SIG-M5 treated with dmso at 0.1 percent for 504 hours (cell line): ENCODE measurements around the gene MAB21L4.
"Not testable (repeated sequence)": the region's sequence is repeated elsewhere in the genome, so short reads cannot be mapped to it uniquely, and the experiment has no call there.

ENCODE experiments used
- DNase-seq: peaks from one replicate; lab custom pipeline; 2025; ENCODE audit not compliant: unreplicated experiment; lab: John Stamatoyannopoulos, UW

Gene MAB21L4

GRCh38 chr2:240846309-240846708 lies 49.6 kb downstream of the MAB21L4 start:
- not testable (repeated sequence) for DNase-seq

GRCh38 chr2:240840435-240841060 lies 55.4 kb downstream of the MAB21L4 start:
- peak; percentile 25 for DNase-seq

GRCh38 chr2:240839152-240840143 lies 56.5 kb downstream of the MAB21L4 start:
- no peak for DNase-seq

GRCh38 chr2:240837621-240838020 lies 58.3 kb downstream of the MAB21L4 start:
- DNase-seq, result no peak

GRCh38 chr2:240836781-240837467 lies 59.0 kb downstream of the MAB21L4 start:
- no peak for DNase-seq
